ENCODE data around the gene ERMAP. TPM values are rescaled to one million over a fixed set of nuclear protein-coding genes. Genes with fewer than 3 reads are reported as not detected.

ERMAP gene
- total and polyA plus RNA-seq, 10 of the 15 experiments (the other 5 are each of a cell fraction or from before 2014, with no cell fraction given) = 1.4 to 6.8 (median 4.1) TPM

- no peaks in the 10 kb centered on the region for H3K36me3 ChIP-seq (ENCODE audit: control insufficient read depth in 2 of 2, insufficient read depth in 2 of 2, low read length in 1 of 2)
- in situ Hi-C loops (cut with MboI) = no loop called here
- no peak for FAIRE-seq
- no peak for DNase-seq (ENCODE audit: low read depth, low spot score)
- POLR2A ChIA-PET = interaction anchor here (0.9 to 1.7 kb wide), 4 partner anchors 13 to 54 kb away, joined by 3 to 8 read pairs (median 6); partner anchors contain the start of genes C1orf50, P3H1 and ZNF691
- SMC1A ChIA-PET (ENCODE audit: uncharacterized antibody, unreplicated experiment) = interaction anchor here (0.6 to 1.7 kb wide), 6 partner anchors 8 to 27 kb away, joined by 3 to 7 read pairs (median 4); partner anchors contain the start of gene ZNF691
- H3K9ac ChIP-seq (ENCODE audit: control insufficient read depth, insufficient read depth, low read length) = no peak overlapping the region
- no peaks in the 10 kb centered on the region for H4K20me1 ChIP-seq (ENCODE audit: control insufficient read depth, insufficient read depth)
- RAD21 ChIA-PET (ENCODE audit: unreplicated experiment) = interaction anchor here (0.8 to 1.9 kb wide), 3 partner anchors 19 to 92 kb away, joined by 3 to 7 read pairs (median 4); partner anchors contain the start of gene ZNF691
- BruUV-seq (replicated peaks) = no TSS peak
- H3K27ac ChIP-seq (ENCODE audit: control insufficient read depth, insufficient read depth) = no peak overlapping the region
- CTCF ChIA-PET = interaction anchor here (0.6 to 3.5 kb wide), 5 partner anchors 13 to 986 kb away, joined by 3 to 16 read pairs (median 6); partner anchors contain the start of gene ZNF691
- intact Hi-C loops (cut with micrococcal nuclease; ENCODE audit: unreplicated experiment) = no loop called here
- H3K79me2 ChIP-seq (ENCODE audit: control insufficient read depth, insufficient read depth, low read length) = peaks cover 2% of the 10 kb centered on the region; the same call in 1 of the 2 replicates
- H3K9me3 ChIP-seq (replicated peaks; ENCODE audit: control insufficient read depth, insufficient read depth, low read length) = no peaks in the 10 kb centered on the region
- no peak overlapping the region for H2AFZ ChIP-seq (ENCODE audit: control insufficient read depth, low read depth, low read length)
- H3K27me3 ChIP-seq (replicated peaks in 1 of 2; ENCODE audit: control insufficient read depth in 2 of 2, insufficient read depth in 2 of 2, low read length in 1 of 2) = no peaks in the 10 kb centered on the region
- peaks cover 4% of the 10 kb centered on the region; the same call in 1 of the 2 replicates for H3K4me1 ChIP-seq (ENCODE audit: control insufficient read depth, insufficient read depth, low read length)
- no peak overlapping the region for H3K4me3 ChIP-seq
- no peak for ATAC-seq
- 33% methylated on average over 1 of the region's 1 CpG for WGBS (ENCODE audit: insufficient coverage, insufficient replicate concordance, low lambda C conversion rate, missing lambda C conversion rate)
- H3K4me2 ChIP-seq (ENCODE audit: control insufficient read depth, insufficient read depth) = no peak overlapping the region
- TF ChIP-seq CEBPZ (IDR thresholded peaks at IDR 0.05; ENCODE audit: low read depth, low read length) (no peak), IRF3 (IDR thresholded peaks at IDR 0.05) (no peak), CHD4 (IDR thresholded peaks at IDR 0.05) (no peak), CBX5 (IDR thresholded peaks at IDR 0.05; ENCODE audit: low read depth) (no peak), ZNF622 (IDR thresholded peaks at IDR 0.05) (no peak), JUND (IDR thresholded peaks at IDR 0.05; ENCODE audit: low read depth, low read length) (no peak), ZNF274 (IDR thresholded peaks at IDR 0.05; ENCODE audit: insufficient read depth, insufficient read length) (no peak), MYC (IDR thresholded peaks at IDR 0.05; ENCODE audit: insufficient read depth, insufficient read length, insufficient replicate concordance, low read length, severe bottlenecking) (no peak), USF1 (IDR thresholded peaks at IDR 0.05; ENCODE audit: borderline replicate concordance, extremely low read length, insufficient read depth, low read depth, low read length) (no peak), SREBF2 (IDR thresholded peaks at IDR 0.05; ENCODE audit: low read length) (no peak), HDGF (IDR thresholded peaks at IDR 0.05) (no peak), CEBPB (IDR thresholded peaks at IDR 0.05; ENCODE audit: borderline replicate concordance in 1 of 2, low read depth in 2 of 2, low read length in 2 of 2) (no peak), ZSCAN29 (IDR thresholded peaks at IDR 0.05) (no peak)
These were observed 3.9 kb downstream of the ERMAP start for GRCh38 chr1:42820813-42821212.
